CD14-positive monocyte (primary cell): ENCODE measurements around the gene RGS19. TPM values are rescaled to one million over a fixed set of nuclear protein-coding genes. Genes with fewer than 3 reads are reported as not detected.

Source experiments
- DNase-seq, 3 donors: peaks; one replicate each; pipeline ENCODE4 v3.0.0-alpha.2; 2011 to 2022
- H2AFZ ChIP-seq: 2 replicates; pipeline ENCODE4 v1.6.0; 2012; ENCODE audit warnings: mild to moderate bottlenecking, low read depth, low read length, inconsistent platforms; ENCODE audit not compliant: insufficient read depth, poor library complexity, severe bottlenecking
- H3K27ac ChIP-seq, 2 donors: 1 replicate in 1 of 2; 2 replicates in 1 of 2; pipeline ENCODE4 v1.5.1; 2012 to 2013; ENCODE audit warnings: low read length in 2 of 2, control low read depth in 1 of 2, inconsistent platforms in 1 of 2, low read depth in 1 of 2, mild to moderate bottlenecking in 1 of 2
- H3K27me3 ChIP-seq, 2 donors: one replicate each; pipeline versions ENCODE4 v1.6.0 to v1.6.1; 2011 to 2013; ENCODE audit warnings: low read length in 2 of 2; ENCODE audit not compliant: control insufficient read depth in 2 of 2, insufficient read depth in 2 of 2
- H3K36me3 ChIP-seq, 2 donors: replicated peaks in 1 of 2; 1 replicate in 1 of 2; 2 replicates in 1 of 2; pipeline versions ENCODE4 v1.5.1 to v1.6.1; 2012 to 2013; ENCODE audit warnings: low read length in 2 of 2, control low read depth in 1 of 2, inconsistent platforms in 1 of 2, mild to moderate bottlenecking in 1 of 2; ENCODE audit not compliant: insufficient read depth in 2 of 2, control insufficient read depth in 1 of 2
- H3K4me1 ChIP-seq, 2 donors: 1 replicate in 1 of 2; 2 replicates in 1 of 2; pipeline versions ENCODE4 v1.5.1 to v1.6.1; 2012 to 2013; ENCODE audit warnings: low read length in 2 of 2, control low read depth in 1 of 2, inconsistent platforms in 1 of 2, mild to moderate bottlenecking in 1 of 2, moderate library complexity in 1 of 2; ENCODE audit not compliant: insufficient read depth in 2 of 2, control insufficient read depth in 1 of 2
- H3K4me2 ChIP-seq: replicated peaks from 2 replicates; pipeline ENCODE3; 2012; ENCODE audit warnings: low read length, moderate library complexity, mild to moderate bottlenecking; ENCODE audit not compliant: poor library complexity, severe bottlenecking; ENCODE audit errors: extremely low read depth
- H3K4me3 ChIP-seq, 3 experiments: fragments of 200-600 bp in 1 of 3; sonication (generic) in 1 of 3; replicated peaks in 1 of 3; 1 replicate in 2 of 3; 2 replicates in 1 of 3; pipeline ENCODE4 v1.5.1; 2011 to 2013; ENCODE audit warnings: low read length in 3 of 3, mild to moderate bottlenecking in 3 of 3, control low read depth in 2 of 3, low read depth in 2 of 3, inconsistent platforms in 1 of 3, moderate library complexity in 1 of 3
- H3K79me2 ChIP-seq: 2 replicates; pipeline ENCODE4 v1.6.0; 2012; ENCODE audit warnings: mild to moderate bottlenecking, control low read depth, inconsistent platforms, low read length, moderate library complexity; ENCODE audit not compliant: insufficient read depth
- H3K9ac ChIP-seq: 2 replicates; pipeline ENCODE4 v1.6.0; 2017; ENCODE audit warnings: low read length, mild to moderate bottlenecking; ENCODE audit not compliant: insufficient read depth, poor library complexity, severe bottlenecking
- H3K9me3 ChIP-seq, 2 donors: replicated peaks in 1 of 2; 1 replicate in 1 of 2; 2 replicates in 1 of 2; pipeline versions ENCODE4 v1.5.1 to v1.6.1; 2012 to 2013; ENCODE audit warnings: low read length in 2 of 2, control low read depth in 1 of 2; ENCODE audit not compliant: control insufficient read depth in 1 of 2, insufficient read depth in 1 of 2
- H4K20me1 ChIP-seq: 2 replicates; pipeline ENCODE4 v1.6.0; 2012; ENCODE audit warnings: mild to moderate bottlenecking, low read length, control low read depth, moderate library complexity; ENCODE audit not compliant: insufficient read depth
- H3K27ac Mint-ChIP-seq, 7 donors: one replicate each; pipeline ENCODE4 v1.8.0; 2020; ENCODE audit warnings: mild to moderate bottlenecking in 7 of 7, mixed read lengths in 7 of 7, moderate library complexity in 6 of 7, inconsistent platforms in 2 of 7
- H3K27me3 Mint-ChIP-seq, 3 donors: one replicate each; pipeline ENCODE4 v1.8.0; 2021 to 2022; ENCODE audit warnings: low read depth in 3 of 3, mild to moderate bottlenecking in 3 of 3, mixed read lengths in 3 of 3, moderate library complexity in 3 of 3, inconsistent platforms in 1 of 3
- H3K36me3 Mint-ChIP-seq, 2 donors: one replicate each; pipeline ENCODE4 v1.8.0; 2020; ENCODE audit warnings: mixed read lengths in 2 of 2, inconsistent platforms in 1 of 2, mild to moderate bottlenecking in 1 of 2
- H3K4me1 Mint-ChIP-seq: one replicate; pipeline ENCODE4 v1.8.0; 2020; ENCODE audit warnings: mild to moderate bottlenecking, mixed read lengths
- H3K4me3 Mint-ChIP-seq, 2 donors: one replicate each; pipeline ENCODE4 v1.8.0; 2020; ENCODE audit warnings: mild to moderate bottlenecking in 2 of 2, mixed read lengths in 2 of 2, moderate library complexity in 1 of 2
- H3K9me3 Mint-ChIP-seq, 7 donors: one replicate each; pipeline ENCODE4 v1.8.0; 2020 to 2022; ENCODE audit warnings: mixed read lengths in 7 of 7, mild to moderate bottlenecking in 6 of 7, moderate library complexity in 6 of 7, inconsistent platforms in 2 of 7
- CTCF ChIP-seq: fragments of 200-600 bp; IDR thresholded peaks from one replicate; pipeline ENCODE4 v1.8.0; 2022; ENCODE audit warnings: antibody characterized with exemption, mild to moderate bottlenecking
- WGBS: methylation state at CpG from one replicate; pipeline ENCODE4 v1.1.5; 2013; ENCODE audit warnings: missing lambda C conversion rate; ENCODE audit not compliant: insufficient coverage; 5-methylcytosine and 5-hydroxymethylcytosine counted together
- intact Hi-C, 2 donors: fragments of 100-400 bp; cut with micrococcal nuclease; formaldehyde crosslinking; loops; one replicate each; pipeline versions ENCODE4 v1.15.0 to v1.15.1; 2023
- polyA plus RNA-seq, 3 donors: library from polyadenylated mRNA; depleted of rRNA in 1 of 3; unstranded in 2 of 3; stranded (reverse) in 1 of 3; fragments of 300-500 nt in 2 of 3; fragments of >200 nt in 1 of 3; fragmentation: Illumina TruSeq in 2 of 3; gene quantifications; 1 replicate in 2 of 3; 2 replicates in 1 of 3; pipeline ENCODE4 v1.2.3, GENCODE V29; 2012 to 2021

Gene RGS19
- polyA plus RNA-seq, 3 donors, result 235 to 280 (median 244) TPM

GRCh38 chr20:64110411-64111068 is 31.2 kb upstream of the RGS19 start:
- Histone ChIP-seq H3K27ac (no peak overlapping the region), H3K27me3 (no peaks in the 10 kb centered on the region), H3K9ac (no peak overlapping the region), H3K9me3 (no peaks in the 10 kb centered on the region), H2AFZ (no peak overlapping the region), H3K4me1 (peaks cover 9 to 13% of the 10 kb centered on the region in 2 donors), H3K4me2 (no peak overlapping the region), H3K36me3 (no peaks in the 10 kb centered on the region), H3K4me3 (no peak overlapping the region), H4K20me1 (no peaks in the 10 kb centered on the region), H3K79me2 (no peaks in the 10 kb centered on the region)
- Mint-ChIP-seq H3K27me3 (peaks cover 10 to 24% (median 17%) of the 10 kb centered on the region in 3 donors), H3K36me3 (no peaks in the 10 kb centered on the region), H3K27ac (peak overlapping the region in 1 of 7 donors; percentile 33), H3K4me3 (no peak overlapping the region), H3K9me3 (no peaks in the 10 kb centered on the region), H3K4me1 (peaks cover 12% of the 10 kb centered on the region)
- no peak for TF ChIP-seq CTCF
- WGBS, result 96% methylated on average over 9 of the region's 10 CpGs
- no peak for DNase-seq
- intact Hi-C loops, result no loop called here

GRCh38 chr20:64109831-64110391 is 30.6 kb upstream of the RGS19 start:
- Histone ChIP-seq H3K27me3 (no peaks in the 10 kb centered on the region), H3K36me3 (no peaks in the 10 kb centered on the region), H3K4me2 (no peak overlapping the region), H3K27ac (no peak overlapping the region), H3K9ac (no peak overlapping the region), H2AFZ (no peak overlapping the region), H3K4me3 (no peak overlapping the region), H3K79me2 (no peaks in the 10 kb centered on the region), H3K9me3 (no peaks in the 10 kb centered on the region), H4K20me1 (no peaks in the 10 kb centered on the region), H3K4me1 (peaks cover 9 to 13% of the 10 kb centered on the region in 2 donors)
- DNase-seq, result no peak
- H3K4me1 Mint-ChIP-seq, result peaks cover 12% of the 10 kb centered on the region
- TF ChIP-seq CTCF, result no peak
- peak overlapping the region in 1 of 7 donors; percentile 33 for H3K27ac Mint-ChIP-seq
- WGBS, result 83% methylated on average over 11 of the region's 16 CpGs
- H3K4me3 Mint-ChIP-seq, result no peak overlapping the region
- peaks cover 10 to 24% (median 17%) of the 10 kb centered on the region in 3 donors for H3K27me3 Mint-ChIP-seq
- intact Hi-C loops, result no loop called here
- H3K36me3 Mint-ChIP-seq, result no peaks in the 10 kb centered on the region
- no peaks in the 10 kb centered on the region for H3K9me3 Mint-ChIP-seq
